Neural cell (in vitro differentiated cells): ENCODE measurements around the gene CDH20. TPM values are rescaled to one million over a fixed set of nuclear protein-coding genes. Genes with fewer than 3 reads are reported as not detected.

ENCODE experiments used
- H2AFZ ChIP-seq: fragments of 200-600, 300-800 bp; sonication (generic), shearing (Covaris generic); 2 replicates; pipeline ENCODE4 v1.6.0; 2014; ENCODE audit warnings: low read depth, mild to moderate bottlenecking, antibody characterized with exemption, low read length, moderate library complexity
- H3F3A ChIP-seq: fragments of 200-600 bp; shearing (Covaris generic); 2 replicates; pipeline ENCODE4 v1.6.1; 2016; ENCODE audit warnings: mild to moderate bottlenecking, moderate library complexity, mixed read lengths, antibody characterized with exemption, low read length; ENCODE audit not compliant: insufficient read depth, poor library complexity, severe bottlenecking
- H3K27ac ChIP-seq: fragments of 200-600, 300-800 bp; sonication (generic), shearing (Covaris generic); 2 replicates; pipeline ENCODE4 v1.5.1; 2014; ENCODE audit warnings: mild to moderate bottlenecking, low read length, moderate library complexity
- H3K27me3 ChIP-seq: fragments of 300-800, 200-600 bp; sonication (generic), shearing (Covaris generic); 2 replicates; pipeline ENCODE4 v1.6.0; 2014; ENCODE audit warnings: mild to moderate bottlenecking, low read depth, low read length, moderate library complexity; ENCODE audit not compliant: insufficient read depth
- H3K36me3 ChIP-seq: fragments of 300-800, 200-600 bp; sonication (generic), shearing (Covaris generic); 2 replicates; pipeline ENCODE4 v1.5.1; 2014; ENCODE audit warnings: mild to moderate bottlenecking, antibody characterized with exemption, low read length, moderate library complexity; ENCODE audit not compliant: insufficient read depth
- H3K4me2 ChIP-seq: fragments of 300-800, 200-600 bp; sonication (generic), shearing (Covaris generic); 2 replicates; pipeline ENCODE4 v1.6.0; 2014; ENCODE audit warnings: mild to moderate bottlenecking, low read length
- H3K4me3 ChIP-seq: fragments of 300-800, 200-600 bp; sonication (generic), shearing (Covaris generic); 2 replicates; pipeline ENCODE4 v1.5.1; 2014; ENCODE audit warnings: mild to moderate bottlenecking, low read length, moderate library complexity
- H3K79me2 ChIP-seq: fragments of 200-600 bp; shearing (Covaris generic); replicated peaks from 2 replicates; pipeline ENCODE4 v1.6.0; 2014; ENCODE audit warnings: mild to moderate bottlenecking, low read length, moderate library complexity; ENCODE audit not compliant: insufficient read depth
- H3K9ac ChIP-seq: fragments of 300-800, 200-600 bp; sonication (generic), shearing (Covaris generic); 2 replicates; pipeline ENCODE4 v1.6.1; 2016; ENCODE audit warnings: mild to moderate bottlenecking, low read length, mixed read lengths
- H3K9me2 ChIP-seq: fragments of 200-600 bp; shearing (Covaris generic); 2 replicates; pipeline ENCODE4 v1.6.1; 2016; ENCODE audit warnings: mild to moderate bottlenecking, low read length, mixed read lengths; ENCODE audit not compliant: insufficient read depth
- H3K9me3 ChIP-seq: fragments of 200-600, 300-800 bp; sonication (generic), shearing (Covaris generic); 2 replicates; pipeline ENCODE4 v1.6.1; 2016; ENCODE audit warnings: mild to moderate bottlenecking, mixed run types, low read length, moderate library complexity, mixed read lengths
- H4K20me1 ChIP-seq: fragments of 200-600 bp; shearing (Covaris generic); 2 replicates; pipeline ENCODE4 v1.6.1; 2016; ENCODE audit warnings: mild to moderate bottlenecking, mixed run types; ENCODE audit not compliant: insufficient read depth
- CTCF ChIP-seq: fragments of 450-650 bp; IDR thresholded peaks from 2 replicates; pipeline ENCODE4 v1.5.1; 2014; ENCODE audit warnings: antibody characterized with exemption, mild to moderate bottlenecking, moderate library complexity; ENCODE audit not compliant: poor library complexity, severe bottlenecking
- EP300 ChIP-seq: fragments of 450-650 bp; conservative IDR thresholded peaks from 2 replicates; pipeline ENCODE4 v1.6.1; 2014; ENCODE audit warnings: antibody characterized with exemption, mild to moderate bottlenecking, moderate library complexity; ENCODE audit not compliant: poor library complexity, severe bottlenecking
- EZH2 ChIP-seq: fragments of 200-600, 300-800 bp; shearing (Covaris generic), sonication (generic); IDR thresholded peaks from 2 replicates; pipeline ENCODE4 v1.6.1; 2014; ENCODE audit warnings: antibody characterized with exemption, low read length, borderline replicate concordance, mild to moderate bottlenecking; ENCODE audit not compliant: insufficient read depth, poor library complexity, severe bottlenecking
- MXI1 ChIP-seq: fragments of 450-650 bp; conservative IDR thresholded peaks from 2 replicates; pipeline ENCODE4 v1.6.1; 2014; ENCODE audit warnings: antibody characterized with exemption, mild to moderate bottlenecking; ENCODE audit not compliant: poor library complexity, severe bottlenecking
- POLR2AphosphoS5 ChIP-seq: IDR thresholded peaks from 2 replicates; pipeline ENCODE4 v1.6.1; 2012
- RAD21 ChIP-seq: fragments of 450-650 bp; conservative IDR thresholded peaks from 2 replicates; pipeline ENCODE4 v1.6.1; 2014; ENCODE audit warnings: antibody characterized with exemption, mild to moderate bottlenecking, moderate library complexity
- REST ChIP-seq: IDR thresholded peaks from 2 replicates; pipeline ENCODE4 v1.6.1; 2012; ENCODE audit warnings: borderline replicate concordance
- SMC3 ChIP-seq: fragments of 450-650 bp; conservative IDR thresholded peaks from 2 replicates; pipeline ENCODE4 v1.6.1; 2014; ENCODE audit warnings: antibody characterized with exemption, mild to moderate bottlenecking, moderate library complexity; ENCODE audit not compliant: poor library complexity
- TAF1 ChIP-seq: IDR thresholded peaks from 2 replicates; pipeline ENCODE4 v1.6.1; 2012; ENCODE audit warnings: low read depth
- polyA plus RNA-seq: library from polyadenylated mRNA; depleted of rRNA; stranded (reverse); fragments of >200 nt; gene quantifications from 2 replicates; pipeline ENCODE4 v1.2.3, GENCODE V29; 2014

The CDH20 gene
- polyA plus RNA-seq, 1 donor from 2014 or later, result 1.7 TPM

- TF ChIP-seq EP300 (no peak), MXI1 (peak; percentile 36), RAD21 (peak; percentile 84), REST (no peak), CTCF (peak; percentile 89), POLR2AphosphoS5 (no peak), TAF1 (no peak), SMC3 (peak; percentile 91), EZH2 (no peak)
- Histone ChIP-seq H3K9me2 (no peaks in the 10 kb centered on the region), H3K9me3 (no peaks in the 10 kb centered on the region), H3F3A (no peaks in the 10 kb centered on the region), H2AFZ (no peak overlapping the region), H3K4me3 (peak overlapping the region; percentile 49), H3K4me2 (no peak overlapping the region), H3K9ac (no peak overlapping the region), H3K27ac (no peak overlapping the region), H3K79me2 (no peaks in the 10 kb centered on the region), H3K27me3 (peaks cover 12% of the 10 kb centered on the region), H4K20me1 (no peaks in the 10 kb centered on the region), H3K36me3 (no peaks in the 10 kb centered on the region)
Observed at GRCh38 chr18:61581578-61582201, 248.5 kb downstream of the CDH20 start.

- Histone ChIP-seq H3K9ac (no peak overlapping the region), H3K27ac (no peak overlapping the region)
- TF ChIP-seq EZH2 (no peak), SMC3 (peak; percentile 64), MXI1 (peak; percentile 0)
Observed at GRCh38 chr18:61582202-61582710, 249.0 kb downstream of the CDH20 start.

More at GRCh38 chr18:61582202-61582710, 249.0 kb downstream of the CDH20 start:
- H3K4me2 ChIP-seq, result no peak overlapping the region
- H3K9me2 ChIP-seq, result no peaks in the 10 kb centered on the region
- H3K27me3 ChIP-seq, result peaks cover 12% of the 10 kb centered on the region
- peak overlapping the region; percentile 49 for H3K4me3 ChIP-seq
- no peaks in the 10 kb centered on the region for H3K36me3 ChIP-seq
- no peaks in the 10 kb centered on the region for H3K9me3 ChIP-seq
- no peaks in the 10 kb centered on the region for H4K20me1 ChIP-seq
- H2AFZ ChIP-seq, result no peak overlapping the region
- no peaks in the 10 kb centered on the region for H3K79me2 ChIP-seq
- no peaks in the 10 kb centered on the region for H3F3A ChIP-seq
